ENCODE data around the gene FSTL5.
"Not testable (repeated sequence)": the region's sequence is repeated elsewhere in the genome, so short reads cannot be mapped to it uniquely, and the experiment has no call there.

Gene FSTL5

GRCh38 chr4:161791796-161792556 is 371.8 kb downstream of the FSTL5 start:
- WGBS, result 92% methylated on average over 13 of the region's 13 CpGs
- H3K4me3 ChIP-seq (ENCODE audit: low read length), result no peak overlapping the region
- no peaks in the 10 kb centered on the region for H3K27me3 ChIP-seq (ENCODE audit: insufficient read depth, low read length)

GRCh38 chr4:161767116-161767515 is 396.7 kb downstream of the FSTL5 start:
- Histone ChIP-seq H3K9me3 (ENCODE audit: insufficient read depth, low read depth, low read length) (no peaks in the 10 kb centered on the region), H3K4me3 (ENCODE audit: low read length) (no peak overlapping the region), H3K27ac (ENCODE audit: low read depth, low read length) (no peak overlapping the region), H3K4me1 (ENCODE audit: insufficient read depth, low read length) (no peaks in the 10 kb centered on the region), H3K27me3 (ENCODE audit: insufficient read depth, low read length) (no peaks in the 10 kb centered on the region), H3K36me3 (ENCODE audit: insufficient read depth, low read length) (no peaks in the 10 kb centered on the region), H3K9ac (ENCODE audit: low read depth, low read length) (no peak overlapping the region)
- WGBS, result 95% methylated on average over 5 of the region's 5 CpGs

More at GRCh38 chr4:161791796-161792556, 371.8 kb downstream of the FSTL5 start:
- H3K9ac ChIP-seq (ENCODE audit: low read depth, low read length), result no peak overlapping the region
- no peaks in the 10 kb centered on the region for H3K36me3 ChIP-seq (ENCODE audit: insufficient read depth, low read length)
- peaks cover 15% of the 10 kb centered on the region; the same call in 1 of the 2 replicates for H3K9me3 ChIP-seq (ENCODE audit: insufficient read depth, low read depth, low read length)
- no peaks in the 10 kb centered on the region for H3K4me1 ChIP-seq (ENCODE audit: insufficient read depth, low read length)
- no peak overlapping the region for H3K27ac ChIP-seq (ENCODE audit: low read depth, low read length)

GRCh38 chr4:161762796-161763195 is 401.0 kb downstream of the FSTL5 start:
- Histone ChIP-seq H3K4me3 (ENCODE audit: low read length) (no peak overlapping the region), H3K4me1 (ENCODE audit: insufficient read depth, low read length) (no peaks in the 10 kb centered on the region), H3K27ac (ENCODE audit: low read depth, low read length) (no peak overlapping the region), H3K36me3 (ENCODE audit: insufficient read depth, low read length) (no peaks in the 10 kb centered on the region), H3K27me3 (ENCODE audit: insufficient read depth, low read length) (no peaks in the 10 kb centered on the region), H3K9me3 (ENCODE audit: insufficient read depth, low read depth, low read length) (no peaks in the 10 kb centered on the region), H3K9ac (ENCODE audit: low read depth, low read length) (no peak overlapping the region)
- WGBS, result 94% methylated on average over 1 of the region's 1 CpG

- Histone ChIP-seq H3K27me3 (ENCODE audit: insufficient read depth, low read length) (no peaks in the 10 kb centered on the region), H3K9me3 (ENCODE audit: insufficient read depth, low read depth, low read length) (no peaks in the 10 kb centered on the region), H3K9ac (ENCODE audit: low read depth, low read length) (no peak overlapping the region), H3K36me3 (ENCODE audit: insufficient read depth, low read length) (no peaks in the 10 kb centered on the region), H3K4me3 (ENCODE audit: low read length) (no peak overlapping the region), H3K27ac (ENCODE audit: low read depth, low read length) (no peak overlapping the region), H3K4me1 (ENCODE audit: insufficient read depth, low read length) (no peaks in the 10 kb centered on the region)
- 96% methylated on average over 3 of the region's 3 CpGs for WGBS
Measured at GRCh38 chr4:161760008-161760407, 403.8 kb downstream of the FSTL5 start.

GRCh38 chr4:161758412-161758811 is 405.4 kb downstream of the FSTL5 start:
- H3K9ac ChIP-seq (ENCODE audit: low read depth, low read length); H3K4me3 ChIP-seq (ENCODE audit: low read length): not testable (repeated sequence)
- 97% methylated on average over 8 of the region's 9 CpGs for WGBS

GRCh38 chr4:161728929-161729328 is 434.9 kb downstream of the FSTL5 start:
- H3K4me1 ChIP-seq (ENCODE audit: insufficient read depth, low read length), result no peaks in the 10 kb centered on the region
- H3K9me3 ChIP-seq (ENCODE audit: insufficient read depth, low read depth, low read length), result no peaks in the 10 kb centered on the region
- H3K27ac ChIP-seq (ENCODE audit: low read depth, low read length), result no peak overlapping the region
- H3K27me3 ChIP-seq (ENCODE audit: insufficient read depth, low read length), result no peaks in the 10 kb centered on the region
- 100% methylated on average over 1 of the region's 2 CpGs for WGBS
- H3K36me3 ChIP-seq (ENCODE audit: insufficient read depth, low read length), result no peaks in the 10 kb centered on the region
- H3K9ac ChIP-seq (ENCODE audit: low read depth, low read length), result no peak overlapping the region
- H3K4me3 ChIP-seq (ENCODE audit: low read length), result no peak overlapping the region

More at GRCh38 chr4:161758412-161758811, 405.4 kb downstream of the FSTL5 start:
- H3K27ac ChIP-seq (ENCODE audit: low read depth, low read length); H3K27me3 ChIP-seq (ENCODE audit: insufficient read depth, low read length); H3K36me3 ChIP-seq (ENCODE audit: insufficient read depth, low read length); H3K9me3 ChIP-seq (ENCODE audit: insufficient read depth, low read depth, low read length); H3K4me1 ChIP-seq (ENCODE audit: insufficient read depth, low read length): not testable (repeated sequence)

GRCh38 chr4:161721947-161722346 is 441.9 kb downstream of the FSTL5 start:
- H3K36me3 ChIP-seq (ENCODE audit: insufficient read depth, low read length), result no peaks in the 10 kb centered on the region
- no peaks in the 10 kb centered on the region for H3K4me1 ChIP-seq (ENCODE audit: insufficient read depth, low read length)
- no peaks in the 10 kb centered on the region for H3K27me3 ChIP-seq (ENCODE audit: insufficient read depth, low read length)
- no peaks in the 10 kb centered on the region for H3K9me3 ChIP-seq (ENCODE audit: insufficient read depth, low read depth, low read length)
- H3K9ac ChIP-seq (ENCODE audit: low read depth, low read length), result no peak overlapping the region
- no peak overlapping the region for H3K27ac ChIP-seq (ENCODE audit: low read depth, low read length)
- no peak overlapping the region for H3K4me3 ChIP-seq (ENCODE audit: low read length)

- H3K9ac ChIP-seq (ENCODE audit: low read depth, low read length), result no peak overlapping the region
- no peaks in the 10 kb centered on the region for H3K4me1 ChIP-seq (ENCODE audit: insufficient read depth, low read length)
- no peaks in the 10 kb centered on the region for H3K9me3 ChIP-seq (ENCODE audit: insufficient read depth, low read depth, low read length)
- H3K27ac ChIP-seq (ENCODE audit: low read depth, low read length), result no peak overlapping the region
- 100% methylated on average over 1 of the region's 1 CpG for WGBS
- H3K27me3 ChIP-seq (ENCODE audit: insufficient read depth, low read length), result no peaks in the 10 kb centered on the region
- no peak overlapping the region for H3K4me3 ChIP-seq (ENCODE audit: low read length)
- H3K36me3 ChIP-seq (ENCODE audit: insufficient read depth, low read length), result no peaks in the 10 kb centered on the region
Measured at GRCh38 chr4:161717084-161717483, 446.7 kb downstream of the FSTL5 start.

- Histone ChIP-seq H3K27ac (ENCODE audit: low read depth, low read length) (no peak overlapping the region), H3K27me3 (ENCODE audit: insufficient read depth, low read length) (no peaks in the 10 kb centered on the region), H3K9me3 (ENCODE audit: insufficient read depth, low read depth, low read length) (no peaks in the 10 kb centered on the region), H3K4me1 (ENCODE audit: insufficient read depth, low read length) (no peaks in the 10 kb centered on the region), H3K36me3 (ENCODE audit: insufficient read depth, low read length) (no peaks in the 10 kb centered on the region), H3K9ac (ENCODE audit: low read depth, low read length) (no peak overlapping the region), H3K4me3 (ENCODE audit: low read length) (no peak overlapping the region)
- 100% methylated on average over 1 of the region's 1 CpG for WGBS
Measured at GRCh38 chr4:161714931-161715330, 448.9 kb downstream of the FSTL5 start.

- Histone ChIP-seq H3K27me3 (ENCODE audit: insufficient read depth, low read length) (no peaks in the 10 kb centered on the region), H3K9me3 (ENCODE audit: insufficient read depth, low read depth, low read length) (no peaks in the 10 kb centered on the region), H3K36me3 (ENCODE audit: insufficient read depth, low read length) (no peaks in the 10 kb centered on the region), H3K9ac (ENCODE audit: low read depth, low read length) (no peak overlapping the region), H3K4me1 (ENCODE audit: insufficient read depth, low read length) (no peaks in the 10 kb centered on the region), H3K27ac (ENCODE audit: low read depth, low read length) (no peak overlapping the region), H3K4me3 (ENCODE audit: low read length) (no peak overlapping the region)
- 80% methylated on average over 1 of the region's 2 CpGs for WGBS
Measured at GRCh38 chr4:161714022-161714751, 449.6 kb downstream of the FSTL5 start.

GRCh38 chr4:161704653-161705052 is 459.1 kb downstream of the FSTL5 start:
- 58% methylated on average over 3 of the region's 3 CpGs for WGBS

More at GRCh38 chr4:161704653-161705052, 459.1 kb downstream of the FSTL5 start:
- no peak overlapping the region for H3K27ac ChIP-seq (ENCODE audit: low read depth, low read length)
- no peak overlapping the region for H3K9ac ChIP-seq (ENCODE audit: low read depth, low read length)
- no peak overlapping the region for H3K4me3 ChIP-seq (ENCODE audit: low read length)
- no peaks in the 10 kb centered on the region for H3K27me3 ChIP-seq (ENCODE audit: insufficient read depth, low read length)
- H3K36me3 ChIP-seq (ENCODE audit: insufficient read depth, low read length), result no peaks in the 10 kb centered on the region
- H3K9me3 ChIP-seq (ENCODE audit: insufficient read depth, low read depth, low read length), result no peaks in the 10 kb centered on the region
- no peaks in the 10 kb centered on the region for H3K4me1 ChIP-seq (ENCODE audit: insufficient read depth, low read length)
